Activated T-helper 2 cell treated with anti-CD3 and anti-CD28 coated beads, Interferon-gamma antibody, Interleukin-2, Interleukin-4, amounts not matched to agents 10 μg/mL and 5 μg/mL and 100 μg/mL, durations not matched to agents 14 hours and 24 hours and 36 hours (primary cell): Measurements from ENCODE around the gene ZNF41. TPM values are rescaled to one million over a fixed set of nuclear protein-coding genes. Genes with fewer than 3 reads are reported as not detected.
"Not testable (repeated sequence)": the region's sequence is repeated elsewhere in the genome, so short reads cannot be mapped to it uniquely, and the experiment has no call there.

Source experiments
- DNase-seq: peaks from one replicate; pipeline ENCODE4 v3.0.0; 2021; ENCODE audit warnings: low spot score
- H3K27ac Mint-ChIP-seq: one replicate; pipeline ENCODE4 v1.8.0; 2021; ENCODE audit warnings: mixed read lengths
- H3K27me3 Mint-ChIP-seq: one replicate; pipeline ENCODE4 v1.8.0; 2021; ENCODE audit warnings: low read depth, mixed read lengths
- H3K36me3 Mint-ChIP-seq: one replicate; pipeline ENCODE4 v1.8.0; 2021; ENCODE audit warnings: low read depth, mixed read lengths
- H3K4me1 Mint-ChIP-seq: one replicate; pipeline ENCODE4 v1.8.0; 2021; ENCODE audit warnings: low read depth, mixed read lengths
- H3K4me3 Mint-ChIP-seq: one replicate; pipeline ENCODE4 v1.8.0; 2021; ENCODE audit warnings: low read depth, mild to moderate bottlenecking, moderate library complexity, mixed read lengths
- H3K9me3 Mint-ChIP-seq: one replicate; pipeline ENCODE4 v1.8.0; 2021; ENCODE audit warnings: mixed read lengths
- intact Hi-C: fragments of 100-400 bp; cut with micrococcal nuclease; formaldehyde crosslinking; loops from one replicate; pipeline ENCODE4 v1.15.1; 2023
- total RNA-seq: library from RNA; stranded (reverse); gene quantifications from 2 replicates; pipeline ENCODE4 v1.2.3, GENCODE V29; 2022

ZNF41 gene
- total RNA-seq, 1 donor from 2014 or later, result 8.7 TPM

- DNase-seq, result no peak
- intact Hi-C loops, result no loop called here
- Mint-ChIP-seq H3K9me3 (no peaks in the 10 kb centered on the region), H3K36me3 (no peaks in the 10 kb centered on the region), H3K27me3 (peaks cover 2% of the 10 kb centered on the region), H3K27ac (no peak overlapping the region), H3K4me3 (no peak overlapping the region), H3K4me1 (no peaks in the 10 kb centered on the region)
Observed at GRCh38 chrX:47503151-47503550, 20.1 kb upstream of the ZNF41 start.

- Mint-ChIP-seq H3K4me1 (no peaks in the 10 kb centered on the region), H3K36me3 (no peaks in the 10 kb centered on the region), H3K4me3 (no peak overlapping the region), H3K27ac (no peak overlapping the region), H3K9me3 (no peaks in the 10 kb centered on the region), H3K27me3 (peaks cover 2% of the 10 kb centered on the region)
- no peak for DNase-seq
- intact Hi-C loops, result no loop called here
Observed at GRCh38 chrX:47502316-47503125, 19.5 kb upstream of the ZNF41 start.

- no peaks in the 10 kb centered on the region for H3K9me3 Mint-ChIP-seq
- no peak overlapping the region for H3K4me3 Mint-ChIP-seq
- peaks cover 2% of the 10 kb centered on the region for H3K27me3 Mint-ChIP-seq
- no peak for DNase-seq
- no peak overlapping the region for H3K27ac Mint-ChIP-seq
- H3K36me3 Mint-ChIP-seq, result no peaks in the 10 kb centered on the region
- intact Hi-C loops, result no loop called here
- H3K4me1 Mint-ChIP-seq, result no peaks in the 10 kb centered on the region
Observed at GRCh38 chrX:47501226-47502074, 18.4 kb upstream of the ZNF41 start.

GRCh38 chrX:47500554-47500953, 17.5 kb upstream of the ZNF41 start:
- Mint-ChIP-seq H3K4me3 (no peak overlapping the region), H3K36me3 (no peaks in the 10 kb centered on the region), H3K4me1 (no peaks in the 10 kb centered on the region), H3K27me3 (peaks cover 2% of the 10 kb centered on the region), H3K27ac (no peak overlapping the region), H3K9me3 (no peaks in the 10 kb centered on the region)
- intact Hi-C loops, result no loop called here
- DNase-seq, result no peak

GRCh38 chrX:47499293-47499692, 16.3 kb upstream of the ZNF41 start:
- Mint-ChIP-seq H3K27me3 (peaks cover 2% of the 10 kb centered on the region), H3K9me3 (no peaks in the 10 kb centered on the region), H3K27ac (no peak overlapping the region), H3K4me1 (no peaks in the 10 kb centered on the region), H3K36me3 (no peaks in the 10 kb centered on the region), H3K4me3 (no peak overlapping the region)
- intact Hi-C loops, result no loop called here
- no peak for DNase-seq

- intact Hi-C loops, result no loop called here
- Mint-ChIP-seq H3K4me3 (no peak overlapping the region), H3K4me1 (no peaks in the 10 kb centered on the region), H3K27me3 (peaks cover 2% of the 10 kb centered on the region), H3K9me3 (no peaks in the 10 kb centered on the region), H3K36me3 (no peaks in the 10 kb centered on the region), H3K27ac (no peak overlapping the region)
- no peak for DNase-seq
Observed at GRCh38 chrX:47498411-47498810, 15.4 kb upstream of the ZNF41 start.

- no peaks in the 10 kb centered on the region for H3K36me3 Mint-ChIP-seq
- H3K9me3 Mint-ChIP-seq, result no peaks in the 10 kb centered on the region
- DNase-seq, result no peak
- H3K27me3 Mint-ChIP-seq, result no peaks in the 10 kb centered on the region
- no peak overlapping the region for H3K4me3 Mint-ChIP-seq
- no peaks in the 10 kb centered on the region for H3K4me1 Mint-ChIP-seq
- intact Hi-C loops, result no loop called here
- H3K27ac Mint-ChIP-seq, result no peak overlapping the region
Observed at GRCh38 chrX:47497271-47497888, 14.4 kb upstream of the ZNF41 start.

- H3K4me1 Mint-ChIP-seq, H3K4me3 Mint-ChIP-seq, intact Hi-C loops, H3K27ac Mint-ChIP-seq, H3K27me3 Mint-ChIP-seq, H3K36me3 Mint-ChIP-seq, H3K9me3 Mint-ChIP-seq, DNase-seq: not testable (repeated sequence)
Observed at GRCh38 chrX:47492133-47492532, 9.1 kb upstream of the ZNF41 start.

- Mint-ChIP-seq H3K9me3 (no peaks in the 10 kb centered on the region), H3K27me3 (no peaks in the 10 kb centered on the region), H3K27ac (no peak overlapping the region), H3K4me3 (no peak overlapping the region), H3K4me1 (peaks cover 7% of the 10 kb centered on the region), H3K36me3 (peaks cover 6% of the 10 kb centered on the region)
- DNase-seq, result no peak
- intact Hi-C loops, result loop anchor here (10.0 kb wide), 1 partner anchor 155 kb away; no protein-coding TSS in a partner anchor
Observed at GRCh38 chrX:47489507-47490275, 6.7 kb upstream of the ZNF41 start.

- no peak overlapping the region for H3K4me3 Mint-ChIP-seq
- H3K9me3 Mint-ChIP-seq, result no peaks in the 10 kb centered on the region
- H3K27me3 Mint-ChIP-seq, result no peaks in the 10 kb centered on the region
- peaks cover 25% of the 10 kb centered on the region for H3K4me1 Mint-ChIP-seq
- no peak overlapping the region for H3K27ac Mint-ChIP-seq
- peaks cover 12% of the 10 kb centered on the region for H3K36me3 Mint-ChIP-seq
- intact Hi-C loops, result loop anchor here (5.0 to 10.0 kb wide), 2 partner anchors 77 to 160 kb away; partner anchors contain the start of gene ARAF
- DNase-seq, result no peak
Observed at GRCh38 chrX:47484885-47485284, 1.9 kb upstream of the ZNF41 start.

- Mint-ChIP-seq H3K4me1 (peaks cover 25% of the 10 kb centered on the region), H3K27ac (peak overlapping the region; percentile 90), H3K4me3 (peak overlapping the region; percentile 89), H3K27me3 (no peaks in the 10 kb centered on the region), H3K9me3 (no peaks in the 10 kb centered on the region), H3K36me3 (peaks cover 12% of the 10 kb centered on the region)
- intact Hi-C loops, result loop anchor here (5.0 to 10.0 kb wide), 2 partner anchors 79 to 161 kb away; partner anchors contain the start of gene ARAF
- no peak for DNase-seq
Observed at GRCh38 chrX:47483306-47484268, 565 bp upstream of the ZNF41 start.
